K562 (cell line): ENCODE results near the gene GNGT2. TPM values are rescaled to one million over a fixed set of nuclear protein-coding genes. Genes with fewer than 3 reads are reported as not detected.

Experiments used
- ATAC-seq: fragments of 200-7000 bp; cut with Tn5 transposase; 3 replicates; pipeline ENCODE4 v1.9.1; 2020; ENCODE audit warnings: moderate library complexity
- BruUV-seq: library from RNA; stranded (reverse); fragments of 400-500 nt; replicated peaks from 2 replicates; lab custom pipeline; 2021; lab: Mats Ljungman, UMichigan
- CTCF ChIA-PET: fragments of 300-600 bp; formaldehyde crosslinking; extraction: SDS; loops from one replicate; lab custom pipeline; 2021; ENCODE audit warnings: low intra/inter-chr PET ratio; lab: Yijun Ruan, JAX
- POLR2A ChIA-PET: fragments of 300-600, 350-650 bp; sonication (Branson Sonifier 250); formaldehyde crosslinking; extraction: SDS; loops from one replicate; lab custom pipeline; 2021; ENCODE audit warnings: antibody characterized with exemption, inconsistent platforms; lab: Yijun Ruan, JAX
- DNase-seq, 4 experiments: peaks; one replicate each; pipeline versions ENCODE4 v3.0.0 to v3.0.0-alpha.2; 2011 to 2018; ENCODE audit warnings: low spot score in 3 of 4, mixed read lengths in 3 of 4; ENCODE audit errors: extremely low read depth in 1 of 4
- FAIRE-seq: peaks from 2 replicates; lab custom pipeline; 2011; peaks lifted over from hg19 to GRCh38; lab: Jason Lieb, UNC
- H2AFZ ChIP-seq: 2 replicates; pipeline ENCODE4 v1.6.0; 2011; ENCODE audit warnings: low read depth, low read length, control low read depth, inconsistent platforms
- H3K27ac ChIP-seq: fragments of 200-600 bp; 3 replicates; pipeline ENCODE4 v1.8.0; 2011; ENCODE audit warnings: low read depth, mild to moderate bottlenecking, control low read depth, inconsistent platforms, low read length, moderate library complexity, mixed read lengths; ENCODE audit errors: extremely low read depth
- H3K27me3 ChIP-seq, 2 experiments: fragments of 300-600 bp in 1 of 2; 2 replicates in 1 of 2; 3 replicates in 1 of 2; pipeline versions ENCODE4 v1.6.0 to v1.8.0; 2011; ENCODE audit warnings: inconsistent platforms in 2 of 2, low read length in 2 of 2, mild to moderate bottlenecking in 1 of 2, mixed read lengths in 1 of 2, moderate library complexity in 1 of 2; ENCODE audit not compliant: control insufficient read depth in 2 of 2, insufficient read depth in 2 of 2
- H3K36me3 ChIP-seq: fragments of 300-600 bp; 3 replicates; pipeline ENCODE4 v1.8.0; 2011; ENCODE audit warnings: mild to moderate bottlenecking, low read length, inconsistent platforms; ENCODE audit not compliant: control insufficient read depth, insufficient read depth
- H3K4me1 ChIP-seq, 2 experiments: fragments of 200-600 bp in 1 of 2; replicated peaks in 1 of 2; 2 replicates in 1 of 2; 3 replicates in 1 of 2; pipeline versions ENCODE4 v1.5.1 to v1.8.0; 2011; ENCODE audit warnings: inconsistent platforms in 2 of 2, low read length in 2 of 2, mild to moderate bottlenecking in 1 of 2, mixed read lengths in 1 of 2, moderate library complexity in 1 of 2; ENCODE audit not compliant: control insufficient read depth in 2 of 2, insufficient read depth in 2 of 2
- H3K4me2 ChIP-seq: 2 replicates; pipeline ENCODE4 v1.6.1; 2011; ENCODE audit warnings: low read length, control low read depth, inconsistent platforms, mixed read lengths; ENCODE audit not compliant: insufficient read depth
- H3K4me3 ChIP-seq: fragments of 200-600 bp; sonication (generic), shearing (Covaris generic); 2 replicates; pipeline ENCODE4 v1.5.1; 2016; ENCODE audit warnings: control low read depth, inconsistent platforms
- H3K79me2 ChIP-seq: fragments of 200-600 bp; 3 replicates; pipeline ENCODE4 v1.8.0; 2011; ENCODE audit warnings: low read length, inconsistent platforms; ENCODE audit not compliant: control insufficient read depth, insufficient read depth
- H3K9ac ChIP-seq, 2 experiments: 2 replicates each; pipeline versions ENCODE4 v1.6.0 to v1.6.1; 2011; ENCODE audit warnings: low read depth in 2 of 2, low read length in 2 of 2, control low read depth in 1 of 2, inconsistent platforms in 1 of 2, mild to moderate bottlenecking in 1 of 2, mixed read lengths in 1 of 2; ENCODE audit not compliant: insufficient read depth in 1 of 2
- H3K9me1 ChIP-seq: one replicate; pipeline ENCODE4 v1.6.0; 2011; ENCODE audit warnings: inconsistent platforms, mild to moderate bottlenecking, low read length, moderate library complexity; ENCODE audit not compliant: control insufficient read depth, insufficient read depth
- H3K9me3 ChIP-seq: replicated peaks from 2 replicates; pipeline ENCODE4 v1.5.1; 2011; ENCODE audit warnings: low read depth, low read length, inconsistent platforms; ENCODE audit not compliant: control insufficient read depth, insufficient read depth
- H4K20me1 ChIP-seq: replicated peaks from 2 replicates; pipeline ENCODE4 v1.6.1; 2011; ENCODE audit warnings: low read length, inconsistent platforms, mixed read lengths; ENCODE audit not compliant: control insufficient read depth, insufficient read depth
- FOXP1 ChIP-seq: sonication (generic); formaldehyde crosslinking; IDR thresholded peaks from 2 replicates; pipeline ENCODE4 v1.8.0; 2022; ENCODE audit warnings: mild to moderate bottlenecking, missing genetic modification reagents
- MAX ChIP-seq: sonication (generic); formaldehyde crosslinking; IDR thresholded peaks from 2 replicates; pipeline ENCODE4 v1.9.0; 2022; ENCODE audit warnings: mild to moderate bottlenecking, missing genetic modification reagents
- OTX1 ChIP-seq: fragments of 450-650 bp; formaldehyde crosslinking; IDR thresholded peaks from 2 replicates; pipeline ENCODE4 v1.4.0; 2022; ENCODE audit warnings: mild to moderate bottlenecking
- POU5F1 ChIP-seq: fragments of 150-350 bp; IDR thresholded peaks from 2 replicates; pipeline ENCODE4 v1.6.1; 2014; ENCODE audit warnings: borderline replicate concordance, low read length, low read depth, mild to moderate bottlenecking; ENCODE audit not compliant: partially characterized antibody
- SMAD4 ChIP-seq: fragments of 250-450 bp; sonication (Bioruptor Pico); conservative IDR thresholded peaks from 2 replicates; pipeline ENCODE4 v1.8.0; 2021; ENCODE audit warnings: inconsistent platforms, mild to moderate bottlenecking, moderate library complexity
- VEZF1 ChIP-seq: fragments of 200-800 bp; sonication (Bioruptor generic); IDR thresholded peaks from 2 replicates; pipeline ENCODE4 v1.6.1; 2017; ENCODE audit warnings: missing genetic modification characterization, missing compliant biosample characterization
- ZNF280A ChIP-seq: fragments of 450-650 bp; IDR thresholded peaks from 2 replicates; pipeline ENCODE4 v1.6.1; 2018; ENCODE audit warnings: mild to moderate bottlenecking, low read depth; ENCODE audit not compliant: partially characterized antibody
- WGBS: fragments of 100-300 bp; shearing (Covaris generic); methylation state at CpG from one replicate; pipeline ENCODE4 v1.1.6; 2016; ENCODE audit warnings: low coverage, mixed read lengths; ENCODE audit not compliant: insufficient coverage; ENCODE audit errors: missing lambda C conversion rate; 5-methylcytosine and 5-hydroxymethylcytosine counted together
- in situ Hi-C: fragments of 300-500 bp; cut with MboI; formaldehyde crosslinking; loops from 4 replicates; pipeline ENCODE4 v1.15.0; 2018; ENCODE audit warnings: inconsistent platforms, mixed read lengths
- intact Hi-C: fragments of 100-400 bp; cut with micrococcal nuclease; formaldehyde crosslinking; loops from 2 replicates; pipeline ENCODE4 v1.14.2; 2022
- polyA plus RNA-seq, 8 experiments: library from polyadenylated mRNA; depleted of rRNA in 4 of 8; stranded (reverse) in 5 of 8; unstranded in 3 of 8; fragments of >200 nt; fragmentation: Nextera tagmentation in 2 of 8; fragmentation: Illumina TruSeq in 1 of 8; extraction: Ambion mirVana in 2 of 8; extraction: Trizol in 1 of 8; gene quantifications; 2 replicates each; pipeline versions ENCODE4 v1.2.1 to v1.2.3, GENCODE V29; 2011 to 2014; ENCODE audit warnings: inconsistent platforms in 1 of 8, missing spikeins in 1 of 8
- total RNA-seq, 7 experiments: library from RNA; depleted of rRNA in 6 of 7; stranded (reverse); fragments of >200 nt in 6 of 7; fragmentation: Illumina TruSeq in 2 of 7; extraction: Trizol in 2 of 7; gene quantifications; 2 replicates each; pipeline versions ENCODE4 v1.2.1 to v1.2.3, GENCODE V29; 2011 to 2021; ENCODE audit warnings: low replicate concordance in 1 of 7

Gene GNGT2
- total and polyA plus RNA-seq, 9 of the 15 experiments (the other 6 are each of a cell fraction or from before 2014, with no cell fraction given), result not detected

GRCh38 chr17:49203796-49204195, 6.6 kb downstream of the GNGT2 start:
- POLR2A ChIA-PET, result no interaction called here
- Histone ChIP-seq H3K36me3 (no peaks in the 10 kb centered on the region), H4K20me1 (no peaks in the 10 kb centered on the region), H3K9me1 (no peaks in the 10 kb centered on the region), H3K27ac (no peak overlapping the region), H3K9ac (no peak overlapping the region), H3K79me2 (no peaks in the 10 kb centered on the region), H3K4me1 (no peaks in the 10 kb centered on the region; a peak in 1 of 5 replicates), H3K27me3 (peaks cover 18 to 66% of the 10 kb centered on the region in 2 experiments), H3K4me3 (no peak overlapping the region), H2AFZ (no peak overlapping the region), H3K4me2 (no peak overlapping the region), H3K9me3 (no peaks in the 10 kb centered on the region)
- intact Hi-C loops (no loop called here), in situ Hi-C loops (no loop called here)
- TF ChIP-seq VEZF1 (CRISPR knock-in tag), result no peak
- no peak for TF ChIP-seq POU5F1
- no peak for TF ChIP-seq OTX1
- no peak for TF ChIP-seq SMAD4 (CRISPR knock-in tag)
- no peak for TF ChIP-seq FOXP1
- no peak for TF ChIP-seq ZNF280A
- TF ChIP-seq MAX, result no peak
- CTCF ChIA-PET, result no interaction called here
- 0% methylated on average over 2 of the region's 2 CpGs for WGBS
- ATAC-seq (no peak), DNase-seq (no peak), FAIRE-seq (no peak)
- BruUV-seq, result no TSS peak
